SHP77 treated with DMSO at 0.1 percent for 48 hours (cell line): ENCODE data around the gene CELF4.
"Not testable (repeated sequence)": the region's sequence is repeated elsewhere in the genome, so short reads cannot be mapped to it uniquely, and the experiment has no call there.

ENCODE experiments used
- DNase-seq: peaks from one replicate; lab custom pipeline; 2025; lab: John Stamatoyannopoulos, UW

Gene CELF4

DNA sequence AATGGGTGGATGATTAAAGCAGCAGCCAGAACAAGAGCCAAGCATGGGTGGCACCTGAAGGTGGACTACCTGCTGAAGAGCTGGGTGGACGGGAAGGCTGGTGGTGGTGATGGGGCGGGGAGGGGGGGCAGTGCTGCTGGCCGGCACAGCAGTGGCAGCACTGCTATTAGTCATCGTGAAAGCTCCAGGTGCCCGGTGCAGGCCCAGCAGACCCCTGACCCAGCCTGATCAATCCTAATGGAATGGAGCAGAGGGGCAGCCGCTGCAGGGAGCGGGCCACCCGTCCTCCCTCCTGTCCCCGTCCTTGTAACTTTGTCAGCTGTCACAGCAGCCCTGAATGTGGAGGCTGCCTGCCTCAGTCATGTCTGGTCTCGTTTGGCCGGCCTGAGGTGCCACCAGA, 174.9 kb downstream of the CELF4 start:
- DNase-seq = no peak

DNA sequence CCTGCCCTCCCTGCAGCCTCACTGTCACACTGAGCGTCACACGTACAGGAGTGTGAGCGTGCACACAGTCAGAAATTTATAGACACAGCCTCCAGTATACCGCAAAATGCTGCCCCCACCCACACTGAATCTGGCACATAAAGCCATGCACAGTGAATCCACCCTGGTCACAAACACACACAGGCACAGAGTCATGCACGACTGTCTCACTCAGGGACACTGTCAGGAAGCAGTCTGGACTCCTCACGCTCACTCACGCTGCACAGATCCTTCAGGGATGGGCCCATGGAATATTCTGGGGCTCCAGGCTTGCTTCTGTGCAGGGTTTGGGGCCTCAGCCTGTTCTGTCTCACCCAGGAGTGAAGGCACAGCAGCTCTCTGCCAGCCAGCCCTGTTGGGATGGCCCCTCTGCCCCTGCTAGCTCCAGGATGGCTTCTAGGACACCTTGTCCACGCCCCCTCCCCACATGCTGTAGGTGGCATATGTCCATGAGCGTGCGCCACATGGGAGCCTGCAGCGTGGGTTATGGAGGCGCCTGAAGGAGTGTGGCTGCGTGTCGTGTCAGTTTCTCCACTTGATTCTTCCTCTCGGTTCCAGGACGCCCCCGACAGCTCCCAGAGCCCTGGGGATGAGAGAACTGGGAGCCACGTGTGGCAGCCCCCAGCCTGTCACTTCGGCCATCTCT, 175.8 kb downstream of the CELF4 start:
- no peak for DNase-seq

DNA sequence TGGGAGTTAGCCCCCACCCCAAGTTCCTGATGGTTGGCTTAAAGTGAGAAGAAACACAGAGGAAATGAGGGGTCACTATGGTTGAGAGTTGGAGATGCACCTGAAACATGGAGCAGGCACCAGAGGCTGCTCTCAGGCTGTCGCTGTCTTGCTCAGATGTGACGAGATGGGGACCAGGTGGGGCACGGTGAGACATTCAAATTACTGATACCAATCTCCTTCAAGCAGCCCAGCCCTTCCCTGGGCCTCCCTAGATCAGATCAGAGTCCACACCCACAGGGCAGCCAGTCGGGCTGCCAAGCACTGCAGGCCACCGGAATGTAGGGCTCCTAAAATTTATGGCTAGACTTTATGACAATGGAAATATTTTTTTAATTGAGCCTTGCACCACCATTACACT, 176.6 kb downstream of the CELF4 start:
- no peak for DNase-seq

DNA sequence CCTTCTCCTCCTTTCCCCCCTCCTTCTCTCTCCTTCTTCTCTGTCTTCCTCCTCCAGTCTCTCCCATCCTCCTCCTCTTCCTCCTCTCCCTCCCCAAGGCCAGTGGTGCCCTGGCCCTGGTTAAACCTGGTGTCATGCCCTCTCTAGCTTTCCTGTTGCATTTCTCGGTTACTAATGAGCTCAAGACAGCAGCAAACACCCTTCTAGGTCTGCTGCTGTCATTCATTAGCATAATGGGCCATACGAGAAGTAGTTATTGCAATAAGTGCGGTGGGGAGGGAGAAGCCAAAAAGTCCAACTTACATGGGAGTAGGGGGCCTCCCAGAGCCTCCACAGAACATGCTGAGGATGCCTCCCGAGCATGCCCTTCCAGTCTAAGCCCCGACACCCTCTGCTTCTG, 177.2 kb downstream of the CELF4 start:
- DNase-seq = no peak

DNA sequence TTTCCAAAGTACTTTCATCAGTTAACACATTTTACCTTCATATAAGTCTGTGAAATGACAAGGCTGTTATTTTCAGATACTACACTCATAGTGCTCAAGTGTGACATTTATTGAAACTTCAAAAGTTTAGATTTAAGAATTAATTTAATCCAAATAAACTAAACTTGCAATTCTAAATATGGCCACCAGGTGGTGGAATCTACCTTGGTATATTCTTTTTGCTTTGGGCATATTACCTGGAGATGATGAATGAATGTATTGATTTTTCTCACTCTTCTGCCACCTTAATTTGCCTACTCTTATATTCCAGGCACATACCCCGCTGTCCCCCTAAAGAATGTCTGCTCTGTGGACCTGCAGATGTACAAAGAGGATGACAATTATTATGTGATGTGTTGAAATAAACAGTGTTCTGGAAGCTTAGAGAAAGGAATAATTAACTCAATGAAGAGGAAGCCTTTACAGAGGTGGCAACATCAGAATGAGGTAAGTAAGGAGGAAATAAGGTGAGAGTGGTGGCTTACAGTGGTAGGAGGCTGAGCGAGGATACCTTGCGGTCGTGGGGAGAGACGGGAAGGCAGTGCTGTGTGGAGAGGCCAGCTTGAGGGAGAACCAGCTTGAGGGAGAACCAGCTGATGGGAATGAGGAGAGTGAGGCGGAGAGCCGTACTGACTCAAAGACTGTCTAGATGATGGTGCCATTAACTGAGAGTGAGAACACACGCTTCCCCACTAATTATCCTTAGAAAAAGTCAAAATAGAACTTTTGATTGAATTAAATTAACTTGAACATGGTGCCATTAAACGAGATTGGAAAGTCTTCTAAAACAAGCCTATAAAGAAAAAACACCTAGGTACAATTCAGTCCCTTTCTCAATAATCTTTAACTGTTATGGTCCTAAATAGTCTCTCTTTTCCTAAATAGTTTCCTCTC, 179.5 kb downstream of the CELF4 start:
- DNase-seq = no peak

DNA sequence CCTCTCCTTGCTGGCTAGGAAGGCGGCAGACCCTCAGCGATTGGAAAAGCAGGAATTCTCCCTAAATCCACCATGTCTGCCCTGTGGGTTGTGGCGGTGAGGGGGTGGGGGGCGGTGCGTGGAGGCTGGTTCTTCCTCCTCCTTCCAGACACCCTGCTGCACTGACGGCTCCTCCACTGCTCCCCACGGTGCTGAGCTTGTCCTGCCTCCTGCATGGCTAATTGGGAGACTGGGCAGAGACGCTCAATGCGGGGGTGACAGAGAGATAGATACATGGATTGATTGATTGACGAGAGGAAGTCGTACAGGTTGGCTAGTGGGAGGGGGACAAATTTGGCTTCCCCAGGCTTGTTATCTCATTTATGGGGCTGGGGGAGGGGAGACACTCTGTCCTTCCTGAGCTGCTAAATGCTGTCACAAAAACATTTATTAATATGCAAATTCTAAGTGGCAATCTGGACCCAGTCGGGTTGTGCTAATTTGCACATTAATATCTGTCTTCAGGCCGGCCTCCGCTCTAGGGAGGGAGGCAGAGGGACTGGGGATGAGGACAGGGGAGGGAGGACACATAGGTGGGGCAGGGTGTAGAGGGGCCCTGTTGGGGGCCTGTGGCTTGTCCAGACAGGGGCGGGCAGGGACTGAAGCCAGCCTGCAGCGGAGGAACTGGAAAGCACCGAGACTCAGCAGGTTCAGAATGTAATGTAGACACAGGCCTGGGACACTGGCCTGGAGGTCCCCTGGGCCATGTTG, 181.6 kb downstream of the CELF4 start:
- DNase-seq = no peak

DNA sequence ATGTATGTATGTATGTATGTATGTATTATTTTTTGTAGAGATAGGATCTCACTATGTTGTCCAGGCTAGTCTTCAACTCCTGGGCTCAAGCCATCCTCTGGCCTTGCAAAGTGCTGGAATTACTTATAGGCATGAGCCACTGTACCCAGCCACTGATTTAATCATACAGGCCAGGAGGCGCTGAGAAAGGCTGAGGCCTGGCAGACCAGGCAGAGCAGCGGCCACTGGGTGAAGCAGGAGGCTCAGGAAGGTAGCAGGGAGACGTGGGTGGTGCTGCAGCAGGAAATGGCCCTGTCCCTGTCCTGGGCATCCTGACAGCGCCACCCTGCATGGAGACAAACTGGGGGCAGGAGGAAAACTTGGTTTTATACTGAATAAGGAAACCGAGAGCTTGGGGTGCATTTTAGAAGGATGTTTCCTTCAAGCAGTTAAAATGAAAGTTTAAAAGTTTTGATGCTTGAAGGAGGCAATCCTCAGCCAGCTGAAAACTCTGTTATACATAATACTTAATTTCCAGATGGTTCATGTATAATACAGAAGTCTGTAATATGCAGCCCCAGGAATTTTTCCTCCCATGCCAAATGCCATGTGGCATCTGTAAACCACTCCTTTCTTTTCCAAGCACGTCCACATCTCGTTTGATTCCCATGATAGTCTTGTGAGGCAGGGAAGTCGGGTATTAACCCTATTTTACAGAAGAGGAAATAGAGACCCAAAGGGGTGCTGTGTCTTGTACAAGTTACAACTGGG, 182.4 kb downstream of the CELF4 start:
- no peak for DNase-seq

DNA sequence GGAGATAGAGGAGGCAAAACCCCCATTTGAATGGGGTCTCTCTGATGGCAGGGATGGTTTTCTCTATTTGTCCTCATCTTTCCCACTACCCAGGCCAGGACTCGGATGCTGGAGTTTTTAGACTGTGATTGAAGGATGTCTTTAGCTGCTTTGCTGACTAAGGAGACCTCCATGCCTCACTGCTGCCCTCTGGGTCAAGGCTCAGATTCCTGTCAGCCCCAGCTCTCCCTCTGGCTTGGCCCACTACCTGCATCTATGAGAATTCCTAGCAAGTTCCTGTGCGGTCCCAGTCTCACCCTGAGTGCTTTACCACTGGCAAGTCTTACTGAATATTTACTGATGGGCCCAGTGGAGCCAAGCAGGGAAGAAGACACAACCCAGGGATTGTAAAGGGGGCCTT, 184.0 kb downstream of the CELF4 start:
- no peak for DNase-seq

DNA sequence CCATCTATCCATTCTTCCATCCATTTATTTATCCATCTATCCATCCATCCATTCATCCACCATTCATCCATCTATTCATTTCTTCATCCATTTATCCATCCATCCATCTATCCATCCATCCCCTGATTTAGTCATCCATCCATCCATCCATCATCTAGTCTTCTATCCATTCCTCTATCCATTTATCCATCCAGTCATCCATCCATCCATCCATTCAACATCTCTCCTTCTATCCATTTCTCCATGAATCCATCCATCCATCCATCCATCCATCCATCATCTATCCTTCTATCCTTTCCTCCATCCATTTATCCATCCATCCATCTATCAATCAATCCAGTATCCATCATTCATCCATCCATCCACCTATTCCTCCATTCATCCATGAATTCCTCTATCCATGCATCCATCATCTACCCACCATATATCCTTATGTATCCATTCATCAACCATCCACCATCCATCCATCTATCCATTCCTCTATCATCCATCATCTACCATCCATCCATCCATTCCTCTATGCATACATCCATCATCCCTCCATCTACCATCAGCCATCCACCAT, 185.0 kb downstream of the CELF4 start:
- DNase-seq = no peak

DNA sequence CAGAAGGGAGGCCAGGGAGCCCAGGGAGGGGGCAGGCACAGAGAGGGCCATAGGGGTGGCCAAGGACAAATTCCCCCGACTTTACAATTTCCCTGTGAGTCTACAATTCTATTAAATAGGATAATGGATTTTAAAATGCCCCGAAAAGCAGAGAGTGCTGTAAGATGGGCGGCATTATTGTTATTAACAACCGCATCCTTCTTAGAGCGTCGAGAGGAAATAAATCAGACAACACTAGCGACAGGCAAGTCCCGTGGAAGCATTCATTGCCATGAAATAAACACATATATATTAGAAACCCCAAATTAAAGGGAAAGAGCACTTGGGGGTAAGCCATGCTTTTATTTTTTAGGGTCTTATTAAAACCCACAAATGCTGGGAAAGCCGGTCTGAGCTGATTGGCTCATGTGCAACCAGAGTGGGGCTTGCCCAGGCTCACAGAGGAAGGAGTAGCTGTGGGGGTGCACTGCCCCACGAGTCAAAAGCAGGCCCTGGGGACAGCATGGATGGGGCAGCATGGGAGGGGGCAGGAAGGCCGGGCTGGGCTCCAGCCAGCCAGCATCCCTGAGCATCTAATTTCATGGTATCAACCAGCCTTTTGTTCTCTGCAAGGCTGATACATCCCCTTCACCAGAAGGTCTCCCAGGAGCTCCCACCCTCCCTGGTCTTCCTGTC, 187.1 kb downstream of the CELF4 start:
- no peak for DNase-seq

DNA sequence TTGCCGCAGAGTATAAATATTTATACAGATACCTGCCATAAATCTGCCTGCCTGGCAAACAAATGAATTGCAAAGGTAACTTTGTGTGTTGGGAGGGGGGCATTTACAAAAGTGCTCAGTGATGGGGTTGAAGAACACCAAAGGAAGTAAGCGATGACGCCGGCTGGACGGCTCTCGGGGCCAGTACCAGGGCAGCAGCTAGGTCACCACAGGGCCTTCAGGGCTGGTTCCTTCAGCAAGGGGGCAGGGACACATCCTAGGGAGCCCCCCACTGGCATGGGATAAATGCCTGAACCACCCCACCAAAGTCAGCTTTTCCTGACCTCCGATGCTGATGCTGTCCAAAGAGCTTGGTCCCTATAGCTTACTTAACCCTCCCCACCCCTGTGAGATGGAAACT, 190.4 kb downstream of the CELF4 start:
- peak; percentile 19 for DNase-seq

DNA sequence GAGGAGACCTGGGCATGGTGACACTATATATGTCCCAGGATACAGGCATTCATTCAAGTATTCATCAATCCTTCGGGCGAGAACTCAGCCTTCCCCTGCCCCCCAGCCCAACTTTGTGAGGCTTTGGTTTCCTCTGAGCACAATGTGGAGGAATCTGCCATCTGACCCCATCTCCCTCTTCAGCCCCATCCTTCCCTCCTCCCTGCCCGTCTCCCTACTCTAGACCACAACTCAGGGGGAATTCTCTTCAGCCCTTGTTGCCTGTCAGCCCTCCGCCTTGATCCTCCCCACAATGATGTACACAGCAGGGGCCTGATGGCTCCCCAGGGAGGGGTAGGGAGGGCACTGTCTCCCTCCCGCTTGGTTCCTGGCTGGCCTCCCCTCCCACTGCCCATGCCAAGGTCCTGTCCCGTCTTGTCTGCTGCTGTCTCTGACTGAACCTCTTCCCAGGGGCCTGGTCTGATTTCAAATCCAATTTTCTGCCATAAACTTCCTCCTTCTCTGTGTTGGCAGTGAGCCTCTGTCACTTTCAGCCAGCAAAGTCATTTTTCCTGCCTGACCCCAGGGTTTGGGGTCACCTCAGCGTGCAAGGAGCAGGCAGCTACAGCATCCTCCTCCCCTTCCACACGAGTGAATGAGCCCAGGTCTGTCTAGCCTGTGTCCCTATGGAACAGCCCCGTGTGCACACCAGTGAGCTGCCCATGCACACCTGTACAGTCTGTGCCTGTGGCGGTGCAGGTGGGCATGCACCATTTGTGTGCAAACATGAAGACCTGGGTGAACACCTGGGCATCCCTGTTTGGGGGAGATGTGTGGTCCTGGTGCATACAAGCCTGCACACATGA, 197.3 kb downstream of the CELF4 start:
- DNase-seq = no peak

DNA sequence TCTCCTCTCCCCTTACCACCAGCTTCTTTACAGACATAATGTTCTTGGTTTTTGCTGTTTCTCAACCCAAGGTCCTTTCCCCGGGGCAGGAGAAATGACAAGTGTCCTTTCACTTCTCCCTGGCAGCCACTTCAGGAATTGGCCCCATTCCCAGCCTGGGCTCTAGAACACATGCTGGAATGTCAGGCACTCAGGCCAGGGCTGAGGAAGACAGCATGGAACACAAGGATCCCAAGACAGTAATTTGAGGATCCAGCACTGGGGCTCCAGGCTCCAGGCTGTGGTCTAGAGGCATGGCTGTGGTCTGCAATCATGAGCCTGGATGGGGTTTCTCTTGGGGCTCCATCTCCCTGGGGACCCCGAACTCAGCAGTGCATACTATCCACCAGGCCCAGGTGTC, 201.4 kb downstream of the CELF4 start:
- no peak for DNase-seq

DNA sequence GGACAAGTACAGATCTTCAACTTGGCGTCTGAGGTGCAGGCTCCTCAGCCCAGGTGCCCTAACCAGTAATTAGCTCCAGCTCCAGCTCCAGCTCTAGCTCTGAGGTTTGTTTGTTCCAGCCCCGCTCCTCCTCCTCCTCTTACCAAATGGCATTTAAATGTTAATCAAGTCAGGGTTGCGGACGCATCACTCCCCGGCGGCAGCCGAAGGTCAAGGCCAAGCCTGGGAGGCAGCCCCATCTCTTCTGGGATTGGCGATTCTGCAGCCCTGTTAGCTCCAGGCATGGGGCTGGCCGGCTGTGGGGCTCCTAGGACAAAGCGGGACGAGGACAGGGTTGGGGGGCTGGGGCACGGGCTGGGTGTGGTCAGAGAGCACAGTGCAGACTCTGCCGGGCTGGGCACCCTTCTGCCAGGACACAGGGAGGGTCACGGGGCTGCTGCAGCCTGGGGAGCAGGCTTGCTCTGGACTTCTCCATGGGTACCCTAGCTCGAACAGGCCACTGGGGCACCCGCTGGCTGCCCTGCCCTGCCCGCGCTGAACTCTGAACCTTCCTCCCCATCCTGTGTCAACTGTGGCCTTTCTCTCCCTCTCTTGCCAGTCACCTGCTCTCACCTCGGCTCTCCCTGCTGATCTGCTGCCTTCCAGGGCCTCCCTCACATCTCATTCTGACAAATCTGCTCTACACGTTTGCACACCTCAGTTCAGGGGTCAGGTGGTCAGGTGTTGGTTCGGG, 203.3 kb downstream of the CELF4 start:
- DNase-seq = no peak

DNA sequence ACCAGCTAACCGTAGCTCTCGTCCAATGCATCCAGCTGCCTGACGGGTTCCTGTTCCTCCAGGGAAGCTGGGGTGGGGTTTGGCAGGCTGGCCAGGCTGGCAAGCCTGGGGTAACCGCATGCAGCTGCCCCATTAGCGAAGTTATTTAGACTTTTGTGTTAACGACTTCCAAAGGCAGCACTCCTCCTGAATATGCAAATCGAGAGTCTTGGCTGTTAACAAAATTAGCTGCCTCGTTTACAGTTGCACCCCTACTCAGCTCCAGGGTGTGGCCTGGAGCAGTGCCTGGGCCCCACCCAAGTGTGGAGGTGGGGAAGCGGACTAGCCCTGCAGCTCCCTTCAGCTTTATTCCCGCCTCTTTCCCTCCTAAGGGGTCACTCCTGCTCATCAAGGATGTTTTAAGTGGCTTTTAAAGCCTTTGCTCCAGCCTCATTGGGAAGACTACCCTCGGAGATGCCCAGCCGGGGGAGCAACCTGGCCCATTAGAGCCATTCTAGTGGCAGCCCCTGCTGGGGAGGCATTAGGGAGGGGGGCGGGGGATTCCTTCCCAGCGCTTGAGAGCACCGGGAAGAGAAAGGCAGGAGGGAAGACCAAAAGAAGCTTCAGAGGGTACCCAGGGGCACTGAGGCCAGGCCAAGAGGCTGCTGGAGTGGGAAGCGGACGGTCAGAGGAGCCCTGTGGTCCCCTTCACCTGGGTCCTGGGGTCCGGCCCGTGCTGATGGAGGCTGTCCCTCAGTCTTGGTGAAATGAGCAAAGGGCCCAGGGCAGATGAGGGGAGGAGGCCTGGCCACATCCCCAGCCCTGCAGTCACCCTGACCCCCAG, 204.1 kb downstream of the CELF4 start:
- no peak for DNase-seq

DNA sequence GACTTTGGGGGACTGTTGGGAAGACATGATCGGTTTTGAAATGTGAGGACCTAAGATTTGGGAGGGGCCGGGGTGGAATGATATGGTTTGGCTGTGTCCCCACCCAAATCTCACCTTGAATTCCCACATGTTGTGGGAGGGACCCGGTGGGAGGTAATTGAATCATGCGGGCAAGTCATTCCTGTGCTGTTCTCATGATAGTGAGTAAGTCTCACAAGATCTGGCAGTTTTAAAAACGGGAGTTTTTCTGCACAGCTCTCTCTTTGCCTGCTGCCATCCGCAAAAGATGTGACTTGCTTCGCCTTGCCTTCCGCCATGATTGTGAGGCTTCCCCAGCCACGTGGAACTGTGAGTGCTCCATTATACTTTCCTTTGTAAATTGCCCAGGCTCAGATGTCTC, 207.5 kb downstream of the CELF4 start:
- not testable (repeated sequence) for DNase-seq

DNA sequence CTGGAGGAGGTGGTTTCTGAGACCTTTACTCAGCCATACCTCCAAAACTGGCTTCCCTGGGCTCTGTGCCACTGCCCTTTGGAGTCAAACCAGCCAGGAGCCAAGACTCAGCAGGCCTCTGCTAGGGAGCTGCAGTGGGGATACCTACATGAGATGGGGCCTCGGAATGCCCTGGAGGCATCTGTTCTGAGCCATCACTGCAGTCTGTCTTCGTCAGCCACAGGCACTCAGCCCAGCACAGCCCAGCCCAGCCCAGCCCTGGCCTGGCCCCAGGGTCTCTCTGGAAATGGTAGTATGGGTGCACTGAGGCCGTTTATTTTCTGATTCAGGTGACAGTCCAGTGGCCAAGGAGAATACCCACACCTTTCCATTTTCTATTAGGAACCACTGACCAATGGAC, 209.8 kb downstream of the CELF4 start:
- DNase-seq = no peak

DNA sequence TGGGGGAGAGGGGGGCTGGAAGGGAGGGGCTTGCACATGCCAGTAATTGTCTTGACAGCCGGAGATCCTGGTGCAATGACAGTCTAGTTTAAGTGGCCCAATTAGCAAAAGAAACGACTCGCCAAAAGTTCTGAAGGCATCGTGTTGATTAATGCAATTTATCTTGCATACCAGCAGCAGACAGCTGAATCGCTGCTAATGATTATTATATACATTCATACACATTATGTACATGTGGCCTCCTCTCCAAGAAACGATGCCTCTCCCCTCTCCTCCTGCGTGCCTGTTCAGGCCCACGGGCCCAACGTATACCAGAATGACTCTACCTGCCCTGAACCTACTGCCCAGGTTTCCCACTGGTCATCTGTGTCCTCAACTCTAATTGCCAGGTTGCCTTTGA, 214.5 kb downstream of the CELF4 start:
- DNase-seq = no peak

DNA sequence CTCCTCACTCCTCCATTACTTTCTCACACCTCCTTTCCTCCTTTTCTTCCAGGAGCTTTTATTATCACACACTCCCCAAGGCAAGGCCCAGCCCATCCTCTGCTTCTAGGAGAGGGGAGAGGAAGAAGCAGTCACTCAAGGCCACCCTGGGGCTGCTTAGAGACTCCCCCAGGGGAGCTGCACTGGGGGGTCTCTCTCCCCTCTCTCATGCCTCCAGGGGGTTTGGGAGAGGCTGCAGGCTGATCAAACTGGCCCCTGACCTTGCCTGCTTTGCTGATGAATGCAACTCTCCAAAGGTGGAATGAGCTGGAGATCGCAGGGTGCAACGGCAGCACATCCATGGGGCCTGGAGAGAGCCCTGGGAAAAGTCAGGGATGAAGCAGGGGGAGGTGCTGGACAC, 216.9 kb downstream of the CELF4 start:
- DNase-seq = no peak
